ENCODE measurements around the gene TTLL11.

Gene TTLL11

GRCh38 chr9:122051351-122052321, 41.5 kb downstream of the TTLL11 start:
- DNase-seq (ENCODE audit: low spot score), result no peak

- DNase-seq (ENCODE audit: low spot score), result no peak
Measured at GRCh38 chr9:122050167-122050566, 42.9 kb downstream of the TTLL11 start.

- DNase-seq (ENCODE audit: low spot score), result no peak
Measured at GRCh38 chr9:122042056-122042455, 51.1 kb downstream of the TTLL11 start.

GRCh38 chr9:122040561-122041242, 52.4 kb downstream of the TTLL11 start:
- DNase-seq (ENCODE audit: low spot score), result no peak

- DNase-seq (ENCODE audit: low spot score), result no peak
Measured at GRCh38 chr9:122039234-122039633, 53.9 kb downstream of the TTLL11 start.

GRCh38 chr9:122036988-122037387, 56.1 kb downstream of the TTLL11 start:
- DNase-seq (ENCODE audit: low spot score), result peak; percentile 5

GRCh38 chr9:122036408-122036807, 56.7 kb downstream of the TTLL11 start:
- DNase-seq (ENCODE audit: low spot score), result no peak

- no peak for DNase-seq (ENCODE audit: low spot score)
Measured at GRCh38 chr9:122033775-122034373, 59.2 kb downstream of the TTLL11 start.

GRCh38 chr9:122032346-122032745, 60.8 kb downstream of the TTLL11 start:
- DNase-seq (ENCODE audit: low spot score), result no peak

GRCh38 chr9:122031776-122032175, 61.3 kb downstream of the TTLL11 start:
- DNase-seq (ENCODE audit: low spot score), result no peak

GRCh38 chr9:122031157-122031556, 62.0 kb downstream of the TTLL11 start:
- DNase-seq (ENCODE audit: low spot score), result no peak

- no peak for DNase-seq (ENCODE audit: low spot score)
Measured at GRCh38 chr9:122030357-122030756, 62.8 kb downstream of the TTLL11 start.

- DNase-seq (ENCODE audit: low spot score), result no peak
Measured at GRCh38 chr9:122029898-122030297, 63.2 kb downstream of the TTLL11 start.

GRCh38 chr9:122028089-122028488, 65.0 kb downstream of the TTLL11 start:
- no peak for DNase-seq (ENCODE audit: low spot score)

GRCh38 chr9:122020398-122020797, 72.7 kb downstream of the TTLL11 start:
- no peak for DNase-seq (ENCODE audit: low spot score)

- DNase-seq (ENCODE audit: low spot score), result no peak
Measured at GRCh38 chr9:122016744-122017143, 76.4 kb downstream of the TTLL11 start.

- DNase-seq (ENCODE audit: low spot score), result peak; percentile 58
Measured at GRCh38 chr9:122016309-122016708, 76.8 kb downstream of the TTLL11 start.

- DNase-seq (ENCODE audit: low spot score), result peak; percentile 11
Measured at GRCh38 chr9:122015170-122015821, 77.8 kb downstream of the TTLL11 start.

- DNase-seq (ENCODE audit: low spot score), result no peak
Measured at GRCh38 chr9:122011818-122012498, 81.2 kb downstream of the TTLL11 start.

- DNase-seq (ENCODE audit: low spot score), result no peak
Measured at GRCh38 chr9:122008559-122008958, 84.5 kb downstream of the TTLL11 start.

GRCh38 chr9:122007837-122008236, 85.3 kb downstream of the TTLL11 start:
- no peak for DNase-seq (ENCODE audit: low spot score)

GRCh38 chr9:122005597-122005996, 87.5 kb downstream of the TTLL11 start:
- DNase-seq (ENCODE audit: low spot score), result no peak

Measured in kidney capillary endothelial cell (primary cell).